ENCODE results near the gene AKAP3. TPM values are rescaled to one million over a fixed set of nuclear protein-coding genes. Genes with fewer than 3 reads are reported as not detected.

AKAP3 gene
- total and polyA plus RNA-seq, 2 donors (not counting 3 experiments of a cell fraction or from before 2014, with no cell fraction given) = 0.18 to 0.62 TPM

- dilution Hi-C loops (cut with MboI; ENCODE audit: extremely low pct_ligation_motif_present, low sequenced_read_pairs) = loop anchor here (10.0 kb wide), 1 partner anchor 95 kb away; no protein-coding TSS in a partner anchor
- CTCF ChIA-PET = interaction anchor here (1.0 to 1.7 kb wide), 4 partner anchors 9 to 45 kb away, joined by 3 to 12 read pairs (median 5); no protein-coding TSS in a partner anchor
- no TSS peak for BruUV-seq (replicated peaks)
These were observed 459 bp upstream of the AKAP3 start for GRCh38 chr12:4649358-4649661.

More at GRCh38 chr12:4649358-4649661, 459 bp upstream of the AKAP3 start:
- Histone ChIP-seq H3K79me2 (ENCODE audit: control insufficient read depth, insufficient read depth, low read length) (peaks cover 50% of the 10 kb centered on the region), H3K36me3 (ENCODE audit: control insufficient read depth in 2 of 2, extremely low read depth in 1 of 2, insufficient read depth in 2 of 2, low read length in 2 of 2) (peaks cover 0 to 2% of the 10 kb centered on the region in 2 experiments), H3K4me1 (ENCODE audit: control insufficient read depth, extremely low read depth, insufficient read depth, low read length) (peaks cover 16% of the 10 kb centered on the region), H3K27me3 (ENCODE audit: control insufficient read depth in 2 of 2, insufficient read depth in 2 of 2, low read length in 2 of 2) (no peaks in the 10 kb centered on the region), H3K9me3 (replicated peaks; ENCODE audit: control insufficient read depth, insufficient read depth, low read length) (no peaks in the 10 kb centered on the region), H2AFZ (ENCODE audit: low read depth, low read length) (peak overlapping the region; percentile 97), H3K27ac (ENCODE audit: insufficient read depth, low read depth, low read length) (peak overlapping the region; percentile 79), H3K4me2 (ENCODE audit: insufficient read depth, low read length) (peak overlapping the region; percentile 92), H3K4me3 (replicated peaks in 1 of 3; ENCODE audit: insufficient read depth in 1 of 3, low read depth in 1 of 3, low read length in 3 of 3) (peak overlapping the region; percentile 58 to 97 (median 96)), H4K20me1 (replicated peaks; ENCODE audit: control insufficient read depth, extremely low read depth, insufficient read depth, low read length) (peaks cover 2% of the 10 kb centered on the region), H3K9me1 (replicated peaks; ENCODE audit: control insufficient read depth, extremely low read depth, insufficient read depth, low read length) (no peaks in the 10 kb centered on the region), H3K9ac (replicated peaks; ENCODE audit: extremely low read depth, insufficient read depth, low read length) (peak overlapping the region; percentile 97)
- intact Hi-C loops (cut with micrococcal nuclease) = loop anchor here (1.0 kb wide), 2 partner anchors 45 to 328 kb away; partner anchors contain the start of gene TIGAR
- DNase-seq (ENCODE audit: low read depth, low spot score) = no peak
- FAIRE-seq = no peak
- TF ChIP-seq POLR2A (IDR thresholded peaks at IDR 0.05; ENCODE audit: low read depth, low read length) (no peak), MYC (IDR thresholded peaks at IDR 0.05; ENCODE audit: low read depth, low read length) (no peak), CTCF (IDR thresholded peaks at IDR 0.05; ENCODE audit: extremely low read depth in 1 of 2, insufficient read depth in 1 of 2, low read depth in 1 of 2, low read length in 2 of 2) (no peak), FOS (IDR thresholded peaks at IDR 0.05; ENCODE audit: borderline replicate concordance, insufficient read depth, low read length) (no peak), EZH2 (IDR thresholded peaks at IDR 0.05; ENCODE audit: borderline replicate concordance, low read depth, low read length, severe bottlenecking) (no peak), GATA2 (IDR thresholded peaks at IDR 0.05; ENCODE audit: insufficient read depth, insufficient read length, low read depth, low read length) (no peak), MAX (IDR thresholded peaks at IDR 0.05; ENCODE audit: insufficient read depth, insufficient read length) (no peak), POLR2AphosphoS5 (IDR thresholded peaks at IDR 0.05; ENCODE audit: insufficient read depth, low read depth, low read length) (no peak), JUN (IDR thresholded peaks at IDR 0.05; ENCODE audit: borderline replicate concordance, insufficient read depth, insufficient read length, low read depth) (no peak)
- POLR2A ChIA-PET = no interaction called here
